Lower lobe of right lung (tissue), 2 donors: Measurements from ENCODE around the gene ARIH2. TPM values are rescaled to one million over a fixed set of nuclear protein-coding genes. Genes with fewer than 3 reads are reported as not detected.
"Not testable (repeated sequence)": the region's sequence is repeated elsewhere in the genome, so short reads cannot be mapped to it uniquely, and the experiment has no call there.

Source experiments
- ATAC-seq, 2 donors: fragments of 200-7000 bp; cut with Tn5 transposase; one replicate each; pipeline ENCODE4 v1.9.1; 2020 to 2022; ENCODE audit warnings: mild to moderate bottlenecking in 2 of 2, moderate library complexity in 2 of 2
- DNase-seq: peaks from one replicate; pipeline ENCODE4 v3.0.0-alpha.2; 2020
- H3K27ac ChIP-seq: fragments of 200-600 bp; one replicate; pipeline ENCODE4 v1.8.0; 2022
- H3K27me3 ChIP-seq: fragments of 200-600 bp; one replicate; pipeline ENCODE4 v1.8.0; 2022; ENCODE audit warnings: low read depth
- H3K36me3 ChIP-seq: fragments of 200-600 bp; one replicate; pipeline ENCODE4 v1.8.0; 2022; ENCODE audit warnings: mild to moderate bottlenecking
- H3K4me1 ChIP-seq: fragments of 200-600 bp; one replicate; pipeline ENCODE4 v1.8.0; 2022
- H3K4me3 ChIP-seq: fragments of 200-600 bp; one replicate; pipeline ENCODE4 v1.8.0; 2022; ENCODE audit warnings: mild to moderate bottlenecking
- H3K9me3 ChIP-seq: fragments of 200-600 bp; one replicate; pipeline ENCODE4 v1.8.0; 2022
- CTCF ChIP-seq: fragments of 200-600 bp; IDR thresholded peaks from one replicate; pipeline ENCODE4 v1.8.0; 2022; ENCODE audit warnings: antibody characterized with exemption, mild to moderate bottlenecking
- intact Hi-C: fragments of 100-400 bp; cut with DNase I; formaldehyde crosslinking; loops from one replicate; pipeline ENCODE4 v1.11.0; 2022
- total RNA-seq: library from RNA; stranded (reverse); fragmentation: NEBNext Ultra II Directional; extraction: Animal tissue kit (Norgen Biotek cat#: 25700); gene quantifications from one replicate; pipeline ENCODE4 v1.2.1, GENCODE V29; 2021
- donor health status: DM: no; HTN: yes; CAD: no; lungs with severe emphysema.

The ARIH2 gene
- total RNA-seq, 1 donor from 2014 or later, result 87.4 TPM

- Histone ChIP-seq H3K27me3 (no peaks in the 10 kb centered on the region), H3K36me3 (peaks cover under 1% of the 10 kb centered on the region), H3K4me1 (peaks cover 19% of the 10 kb centered on the region), H3K9me3 (no peaks in the 10 kb centered on the region), H3K27ac (peak overlapping the region; percentile 94), H3K4me3 (peak overlapping the region; percentile 96)
- ATAC-seq (no peak), DNase-seq (no peak)
- intact Hi-C loops, result no loop called here
- no peak for TF ChIP-seq CTCF
Measured at GRCh38 chr3:49005998-49006397, 87.4 kb downstream of the ARIH2 start.

- intact Hi-C loops, result no loop called here
- Histone ChIP-seq H3K27ac (peak overlapping the region; percentile 94), H3K27me3 (no peaks in the 10 kb centered on the region), H3K36me3 (peaks cover 6% of the 10 kb centered on the region), H3K4me3 (peak overlapping the region; percentile 96), H3K9me3 (no peaks in the 10 kb centered on the region), H3K4me1 (peaks cover 19% of the 10 kb centered on the region)
- no peak for DNase-seq
- peak; percentile 8 to 24 for ATAC-seq
- no peak for TF ChIP-seq CTCF
Measured at GRCh38 chr3:49006408-49007067, 87.9 kb downstream of the ARIH2 start.

- H3K4me3 ChIP-seq, result peak within 1 kb of the TSS; percentile 96
- intact Hi-C loops, result no loop called here
- no peaks in the 10 kb centered on the region for H3K9me3 ChIP-seq
- H3K27ac ChIP-seq, result peak within 1 kb of the TSS; percentile 94
- ATAC-seq (peak; percentile 96), DNase-seq (peak; percentile 99)
- no peaks in the 10 kb centered on the region for H3K27me3 ChIP-seq
- peak; percentile 43 for TF ChIP-seq CTCF
- H3K4me1 ChIP-seq, result peaks cover 19% of the 10 kb centered on the region
- peaks cover 13% of the 10 kb centered on the region for H3K36me3 ChIP-seq
Measured at GRCh38 chr3:49007068-49007770, 88.6 kb downstream of the ARIH2 start, which contains the start of gene WDR6. Gene WDR6 (plus strand): TSS chr3:49007391. CDS start chr3:49007432, 41 bp downstream.

GRCh38 chr3:49007771-49008528 is 89.3 kb downstream of the ARIH2 start:
- Histone ChIP-seq H3K27ac (peak overlapping the region; percentile 94), H3K4me1 (peaks cover 19% of the 10 kb centered on the region), H3K27me3 (no peaks in the 10 kb centered on the region), H3K36me3 (peaks cover 20% of the 10 kb centered on the region), H3K9me3 (no peaks in the 10 kb centered on the region), H3K4me3 (peak overlapping the region; percentile 96)
- intact Hi-C loops, result no loop called here
- peak; percentile 92 for DNase-seq
- ATAC-seq, result peak; percentile 87 to 91
- no peak for TF ChIP-seq CTCF

- H3K9me3 ChIP-seq, ATAC-seq, H3K27me3 ChIP-seq, intact Hi-C loops, DNase-seq: not testable (repeated sequence)
- Histone ChIP-seq H3K27ac (peak overlapping the region; percentile 94), H3K4me1 (peaks cover 19% of the 10 kb centered on the region), H3K4me3 (peak overlapping the region; percentile 96), H3K36me3 (peaks cover 27% of the 10 kb centered on the region)
Measured at GRCh38 chr3:49008627-49009026, 90.0 kb downstream of the ARIH2 start.
